Spleen (tissue), 7 donors: ENCODE data around the gene PLCB2.

Experiments used
- CTCF ChIP-seq, 11 experiments: fragments of 200-600 bp in 7 of 11; fragments of 450-650 bp in 4 of 11; sonication (generic) in 4 of 11; IDR thresholded peaks in 8 of 11; conservative IDR thresholded peaks in 3 of 11; 1 replicate in 7 of 11; 2 replicates in 4 of 11; pipeline versions ENCODE4 v1.4.0 to v1.8.0; 2016 to 2021; ENCODE audit warnings: antibody characterized with exemption in 11 of 11, inconsistent platforms in 4 of 11, mild to moderate bottlenecking in 1 of 11
- POLR2A ChIP-seq, 3 donors: fragments of 450-650 bp; IDR thresholded peaks; one replicate each; pipeline ENCODE4 v1.5.1; 2017; ENCODE audit warnings: antibody characterized with exemption in 3 of 3, mild to moderate bottlenecking in 1 of 3
- POLR2AphosphoS5 ChIP-seq, 3 donors: sonication (generic); formaldehyde crosslinking; IDR thresholded peaks; one replicate each; pipeline ENCODE4 v1.5.1; 2017; ENCODE audit warnings: antibody characterized with exemption in 3 of 3
- donor health status: DM: no; HTN: no; CAD: no; lungs with moderate emphysema.
- donor health status: DM: no; HTN: no; CAD: no.
- donor health status: DM: no; HTN: no; CAD: no.

GRCh38 chr15:40296561-40297230, 11.0 kb downstream of the PLCB2 start:
- no peak for TF ChIP-seq CTCF (IDR thresholded peaks at IDR 0.05 in 8 of 11, conservative IDR thresholded peaks at IDR 0.05 in 3 of 11)
- TF ChIP-seq POLR2AphosphoS5 (IDR thresholded peaks at IDR 0.05), result no peak
- no peak for TF ChIP-seq POLR2A (IDR thresholded peaks at IDR 0.05)
